WERI-Rb-1 (cell line): ENCODE results near the gene ALKBH3.

ENCODE experiments used
- DNase-seq: peaks from one replicate; pipeline ENCODE4 v3.0.0-alpha.2; 2020
- H3K27ac ChIP-seq: fragments of 250-450 bp; sonication (Bioruptor Pico); 2 replicates; pipeline ENCODE4 v1.5.1; 2020; ENCODE audit warnings: mild to moderate bottlenecking, moderate library complexity
- H3K27me3 ChIP-seq: fragments of 250-450 bp; sonication (Bioruptor Pico); 2 replicates; pipeline ENCODE4 v1.5.1; 2021; ENCODE audit warnings: mild to moderate bottlenecking, low read depth, moderate library complexity; ENCODE audit not compliant: insufficient read depth, severe bottlenecking
- H3K36me3 ChIP-seq: fragments of 250-450 bp; sonication (Bioruptor Pico); 2 replicates; pipeline ENCODE4 v1.5.1; 2020; ENCODE audit warnings: mild to moderate bottlenecking, moderate library complexity
- H3K4me3 ChIP-seq: 2 replicates; pipeline ENCODE4 v1.5.1; 2011; ENCODE audit warnings: low read depth, mild to moderate bottlenecking, control low read depth, low read length
- H3K9me3 ChIP-seq: fragments of 250-450 bp; sonication (Bioruptor Pico); 2 replicates; pipeline ENCODE4 v1.5.1; 2021; ENCODE audit warnings: mild to moderate bottlenecking, moderate library complexity; ENCODE audit not compliant: severe bottlenecking
- TF ChIP-seq, protein P1 (sequence below): IDR thresholded peaks from 2 replicates; pipeline ENCODE4 v1.5.1; 2011; ENCODE audit warnings: low read depth, mild to moderate bottlenecking, control low read depth, inconsistent platforms, low read length

ALKBH3 gene

DNA sequence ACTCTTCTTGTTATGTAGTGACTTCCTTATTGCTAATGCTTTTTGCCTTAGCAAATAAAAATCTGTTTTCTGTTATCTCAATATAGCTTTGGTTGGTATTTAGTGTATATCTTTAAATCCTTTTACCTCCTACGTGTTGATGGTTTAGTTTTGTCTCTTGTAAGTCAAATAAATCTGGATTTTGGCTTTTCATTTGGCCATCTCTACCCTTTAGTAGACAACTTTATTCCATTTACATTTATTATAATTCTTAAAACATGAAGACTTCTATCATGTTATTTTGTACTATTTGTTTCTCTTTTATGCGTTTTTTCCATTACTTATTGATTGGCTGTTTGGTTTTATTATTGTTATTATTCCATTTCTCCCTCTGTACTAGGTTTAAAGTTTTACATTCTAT is 19.5 kb upstream of the ALKBH3 start:
- H3K36me3 ChIP-seq, result no peaks in the 10 kb centered on the region
- DNase-seq, result no peak
- TF ChIP-seq, protein P1, sequence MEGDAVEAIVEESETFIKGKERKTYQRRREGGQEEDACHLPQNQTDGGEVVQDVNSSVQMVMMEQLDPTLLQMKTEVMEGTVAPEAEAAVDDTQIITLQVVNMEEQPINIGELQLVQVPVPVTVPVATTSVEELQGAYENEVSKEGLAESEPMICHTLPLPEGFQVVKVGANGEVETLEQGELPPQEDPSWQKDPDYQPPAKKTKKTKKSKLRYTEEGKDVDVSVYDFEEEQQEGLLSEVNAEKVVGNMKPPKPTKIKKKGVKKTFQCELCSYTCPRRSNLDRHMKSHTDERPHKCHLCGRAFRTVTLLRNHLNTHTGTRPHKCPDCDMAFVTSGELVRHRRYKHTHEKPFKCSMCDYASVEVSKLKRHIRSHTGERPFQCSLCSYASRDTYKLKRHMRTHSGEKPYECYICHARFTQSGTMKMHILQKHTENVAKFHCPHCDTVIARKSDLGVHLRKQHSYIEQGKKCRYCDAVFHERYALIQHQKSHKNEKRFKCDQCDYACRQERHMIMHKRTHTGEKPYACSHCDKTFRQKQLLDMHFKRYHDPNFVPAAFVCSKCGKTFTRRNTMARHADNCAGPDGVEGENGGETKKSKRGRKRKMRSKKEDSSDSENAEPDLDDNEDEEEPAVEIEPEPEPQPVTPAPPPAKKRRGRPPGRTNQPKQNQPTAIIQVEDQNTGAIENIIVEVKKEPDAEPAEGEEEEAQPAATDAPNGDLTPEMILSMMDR, result no peak

DNA sequence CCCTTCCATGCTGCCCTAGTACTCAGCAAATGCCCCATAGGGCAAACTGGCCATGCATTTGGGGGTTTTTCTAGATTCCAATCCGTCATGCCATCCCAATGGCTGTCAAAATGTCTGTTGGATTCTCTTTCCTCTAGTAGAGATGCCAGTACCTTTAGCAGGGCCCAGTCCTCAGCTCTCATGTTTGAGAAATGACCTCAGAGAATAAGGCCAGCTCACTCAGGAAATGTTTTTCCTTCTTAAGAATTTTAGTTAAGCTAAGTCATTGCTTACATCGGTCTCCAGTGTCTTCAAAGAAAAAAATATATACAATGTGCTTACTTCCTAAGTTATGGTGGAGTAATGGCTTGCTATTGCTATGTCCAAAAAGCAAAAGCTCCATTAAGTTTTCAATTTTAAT is 14.1 kb upstream of the ALKBH3 start:
- Histone ChIP-seq H3K36me3 (no peaks in the 10 kb centered on the region), H3K27ac (no peak overlapping the region), H3K4me3 (no peak overlapping the region), H3K27me3 (peaks cover 19% of the 10 kb centered on the region), H3K9me3 (no peaks in the 10 kb centered on the region)
- no peak for DNase-seq
- TF ChIP-seq, protein P1, result no peak

More for the DNA sequence above, 19.5 kb upstream of the ALKBH3 start:
- no peaks in the 10 kb centered on the region for H3K27me3 ChIP-seq
- no peak overlapping the region for H3K4me3 ChIP-seq
- H3K27ac ChIP-seq, result no peak overlapping the region
- no peaks in the 10 kb centered on the region for H3K9me3 ChIP-seq

DNA sequence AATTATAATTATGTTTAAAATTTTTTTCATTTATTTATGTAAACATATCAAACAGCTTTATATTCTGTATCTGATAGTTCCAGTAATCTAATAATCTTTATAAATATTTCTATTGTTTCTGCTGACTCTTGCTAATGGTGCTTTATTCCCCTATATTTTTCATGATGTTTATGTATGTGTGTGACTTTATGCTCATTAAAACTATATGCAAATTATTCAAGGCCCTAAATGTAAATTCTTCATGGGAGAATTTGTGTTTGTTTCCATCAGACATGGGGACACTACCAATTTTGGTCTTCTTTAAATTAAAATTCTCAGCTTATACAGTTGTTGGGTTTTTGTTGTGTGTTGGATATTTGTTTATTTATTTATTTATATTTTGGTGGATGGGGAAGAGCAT is 13.7 kb upstream of the ALKBH3 start:
- no peak for DNase-seq

DNA sequence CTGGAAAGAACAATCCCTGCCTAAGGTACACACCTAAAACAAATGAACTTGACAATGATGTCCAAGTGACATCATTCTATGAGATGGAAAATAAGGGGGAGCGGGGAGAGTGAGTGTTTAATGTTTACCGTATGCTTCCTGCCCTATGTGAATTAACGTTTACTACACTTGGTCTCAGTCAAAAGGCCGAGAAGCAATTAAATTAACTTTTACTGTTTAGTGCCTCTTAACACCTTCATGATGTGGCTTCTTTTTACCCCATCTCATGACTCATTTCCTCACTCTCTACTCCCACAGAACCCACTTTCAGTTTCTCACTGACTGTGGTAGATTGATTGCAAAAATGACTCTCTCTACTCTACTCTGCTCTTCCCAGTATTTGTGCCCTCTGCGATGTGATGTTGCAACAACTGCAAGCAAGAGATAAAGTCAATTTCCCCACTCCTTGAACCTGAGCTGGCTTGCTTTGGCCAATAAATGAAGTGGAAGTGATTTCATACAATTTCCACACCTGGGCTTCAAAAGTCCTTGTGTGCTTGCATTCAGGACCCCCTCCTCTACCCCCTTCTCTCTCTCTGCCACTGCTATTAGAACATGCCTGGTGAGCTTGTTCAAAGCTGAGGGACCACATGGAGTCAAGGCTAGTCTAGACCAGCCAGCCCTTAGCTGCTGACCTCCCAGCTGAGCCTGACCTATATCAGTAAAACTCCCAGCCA is 11.6 kb upstream of the ALKBH3 start:
- H3K9me3 ChIP-seq, result no peaks in the 10 kb centered on the region
- no peak overlapping the region for H3K4me3 ChIP-seq
- DNase-seq, result no peak
- H3K27ac ChIP-seq, result no peak overlapping the region
- peaks cover 38% of the 10 kb centered on the region for H3K27me3 ChIP-seq
- TF ChIP-seq, protein P1, result no peak
- no peaks in the 10 kb centered on the region for H3K36me3 ChIP-seq

More for the DNA sequence above, 13.7 kb upstream of the ALKBH3 start:
- no peaks in the 10 kb centered on the region for H3K9me3 ChIP-seq
- H3K27ac ChIP-seq, result no peak overlapping the region
- H3K4me3 ChIP-seq, result no peak overlapping the region
- TF ChIP-seq, protein P1, result no peak
- H3K36me3 ChIP-seq, result no peaks in the 10 kb centered on the region
- peaks cover 22% of the 10 kb centered on the region for H3K27me3 ChIP-seq

DNA sequence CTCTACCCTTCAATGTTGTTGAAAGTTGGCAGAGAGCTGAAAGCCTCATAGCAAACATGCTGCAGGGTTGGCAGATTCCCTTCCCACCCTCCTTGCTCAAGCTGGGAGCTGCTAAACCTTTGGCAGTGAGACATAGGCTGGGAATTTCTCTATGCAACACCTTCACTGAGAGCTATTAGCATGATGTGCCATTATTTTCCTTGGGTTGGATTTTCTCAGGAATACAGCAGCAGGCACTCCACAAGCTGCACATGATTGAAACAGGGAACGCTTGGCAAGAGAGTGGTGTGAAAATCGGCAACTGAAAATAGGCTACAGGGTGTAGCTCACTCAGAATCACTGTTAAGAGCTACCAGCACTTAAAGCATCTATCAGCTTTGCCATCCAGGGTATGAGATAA is 9.6 kb upstream of the ALKBH3 start:
- peaks cover 47% of the 10 kb centered on the region for H3K27me3 ChIP-seq
- no peaks in the 10 kb centered on the region for H3K36me3 ChIP-seq
- H3K9me3 ChIP-seq, result no peaks in the 10 kb centered on the region
- DNase-seq, result no peak
- no peak overlapping the region for H3K27ac ChIP-seq
- TF ChIP-seq, protein P1, result no peak
- H3K4me3 ChIP-seq, result no peak overlapping the region

DNA sequence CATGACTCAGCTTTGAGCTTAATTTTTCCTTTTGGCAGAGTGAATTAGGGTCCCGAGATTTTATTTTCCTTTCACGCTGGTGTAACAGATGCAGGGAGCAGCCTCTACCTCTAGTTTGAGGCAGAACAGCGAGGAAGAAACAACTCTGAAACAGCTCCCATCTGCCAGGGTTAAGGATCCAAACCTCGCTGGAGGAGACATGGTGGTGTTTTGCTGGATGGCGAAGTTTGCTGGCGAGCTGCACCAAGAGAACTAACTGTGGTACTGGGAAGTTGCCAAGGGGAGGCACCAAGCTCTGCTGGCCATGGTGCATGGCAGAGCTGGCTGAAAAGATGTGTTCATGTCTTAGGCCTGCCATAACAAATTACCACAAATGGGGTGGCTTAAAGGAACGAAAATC is 7.6 kb upstream of the ALKBH3 start:
- Histone ChIP-seq H3K27me3 (peaks cover 56% of the 10 kb centered on the region), H3K36me3 (no peaks in the 10 kb centered on the region)

More for the DNA sequence above, 7.6 kb upstream of the ALKBH3 start:
- no peak for DNase-seq
- Histone ChIP-seq H3K9me3 (no peaks in the 10 kb centered on the region), H3K4me3 (no peak overlapping the region), H3K27ac (no peak overlapping the region)
- TF ChIP-seq, protein P1, result no peak
